GM23248 (cell line): Measurements from ENCODE around the gene MAML3. TPM values are rescaled to one million over a fixed set of nuclear protein-coding genes. Genes with fewer than 3 reads are reported as not detected.
A peak's percentile ranks its signal among the peaks of the same experiment; 100 is the strongest.

Experiments
- DNase-seq: peaks from one replicate; pipeline ENCODE4 v3.0.0-alpha.2; 2015
- H2AFZ ChIP-seq: fragments of 200-600 bp; sonication (generic); 2 replicates; pipeline ENCODE4 v1.6.1; 2016; ENCODE audit warnings: antibody characterized with exemption
- H3F3A ChIP-seq: fragments of 200-600 bp; sonication (generic); 2 replicates; pipeline ENCODE4 v1.6.1; 2016; ENCODE audit warnings: mild to moderate bottlenecking, antibody characterized with exemption, mixed run types; ENCODE audit not compliant: insufficient read depth
- H3K27ac ChIP-seq: fragments of 200-600 bp; sonication (generic); 2 replicates; pipeline ENCODE4 v1.5.1; 2016; ENCODE audit warnings: mild to moderate bottlenecking
- H3K27me3 ChIP-seq: fragments of 200-600 bp; sonication (generic); replicated peaks from 2 replicates; pipeline ENCODE4 v1.6.1; 2016; ENCODE audit warnings: mild to moderate bottlenecking; ENCODE audit not compliant: insufficient read depth
- H3K36me3 ChIP-seq: fragments of 200-600 bp; sonication (generic); 2 replicates; pipeline ENCODE4 v1.6.1; 2016; ENCODE audit warnings: low read depth, mild to moderate bottlenecking
- H3K4me1 ChIP-seq: fragments of 200-600 bp; sonication (generic); 2 replicates; pipeline ENCODE4 v1.6.1; 2016; ENCODE audit warnings: mild to moderate bottlenecking; ENCODE audit not compliant: insufficient read depth
- H3K4me2 ChIP-seq: fragments of 200-600 bp; sonication (generic); one replicate; pipeline ENCODE4 v1.6.1; 2016; ENCODE audit warnings: mild to moderate bottlenecking; ENCODE audit not compliant: unreplicated experiment
- H3K4me3 ChIP-seq: fragments of 200-600 bp; sonication (generic); 2 replicates; pipeline ENCODE4 v1.5.1; 2016; ENCODE audit warnings: mild to moderate bottlenecking
- H3K79me2 ChIP-seq: fragments of 200-600 bp; sonication (generic); 2 replicates; pipeline ENCODE4 v1.6.1; 2016; ENCODE audit warnings: mild to moderate bottlenecking; ENCODE audit not compliant: insufficient read depth
- H3K9ac ChIP-seq: fragments of 200-600 bp; sonication (generic); 2 replicates; pipeline ENCODE4 v1.6.1; 2016; ENCODE audit warnings: mild to moderate bottlenecking
- H3K9me2 ChIP-seq: fragments of 200-600 bp; sonication (generic); 2 replicates; pipeline ENCODE4 v1.6.1; 2016; ENCODE audit warnings: mixed run types, mild to moderate bottlenecking, moderate library complexity; ENCODE audit not compliant: insufficient read depth
- H3K9me3 ChIP-seq: fragments of 200-600 bp; sonication (generic); one replicate; pipeline ENCODE4 v1.6.1; 2017; ENCODE audit warnings: low read depth
- H4K20me1 ChIP-seq: fragments of 200-600 bp; sonication (generic); 2 replicates; pipeline ENCODE4 v1.6.0; 2016; ENCODE audit not compliant: insufficient read depth
- EZH2 ChIP-seq: fragments of 200-600 bp; sonication (generic); IDR thresholded peaks from 2 replicates; pipeline ENCODE4 v1.6.1; 2018; ENCODE audit warnings: antibody characterized with exemption, mild to moderate bottlenecking; ENCODE audit not compliant: insufficient read depth, poor library complexity, severe bottlenecking
- EZH2phosphoT487 ChIP-seq: fragments of 200-600 bp; sonication (generic); IDR thresholded peaks from 2 replicates; pipeline ENCODE4 v1.6.1; 2018; ENCODE audit warnings: antibody characterized with exemption, moderate library complexity, mild to moderate bottlenecking, low read depth; ENCODE audit not compliant: insufficient read depth
- WGBS, 2 experiments: methylation state at CpG; one replicate each; pipeline ENCODE4 v1.1.6; 2015 to 2017; ENCODE audit warnings: low lambda C conversion rate in 2 of 2, low coverage in 1 of 2; ENCODE audit errors: missing lambda C conversion rate in 2 of 2; 5-methylcytosine and 5-hydroxymethylcytosine counted together
- in situ Hi-C: fragments of 300-500 bp; cut with MboI; formaldehyde crosslinking; loops from 2 replicates; pipeline ENCODE4 v1.15.0; 2020
- polyA plus RNA-seq: library from polyadenylated mRNA; unstranded; fragments of >200 nt; fragmentation: Nextera tagmentation; extraction: Ambion mirVana; gene quantifications from 2 replicates; pipeline ENCODE4 v1.2.1, GENCODE V29; 2016
- total RNA-seq: library from RNA; depleted of rRNA; stranded (reverse); fragments of >200 nt; shearing (Covaris generic); gene quantifications from 2 replicates; pipeline ENCODE4 v1.2.3, GENCODE V29; 2014

Gene MAML3
- total and polyA plus RNA-seq, 2 experiments from 2014 or later, result 0.96 to 1.5 TPM

DNA sequence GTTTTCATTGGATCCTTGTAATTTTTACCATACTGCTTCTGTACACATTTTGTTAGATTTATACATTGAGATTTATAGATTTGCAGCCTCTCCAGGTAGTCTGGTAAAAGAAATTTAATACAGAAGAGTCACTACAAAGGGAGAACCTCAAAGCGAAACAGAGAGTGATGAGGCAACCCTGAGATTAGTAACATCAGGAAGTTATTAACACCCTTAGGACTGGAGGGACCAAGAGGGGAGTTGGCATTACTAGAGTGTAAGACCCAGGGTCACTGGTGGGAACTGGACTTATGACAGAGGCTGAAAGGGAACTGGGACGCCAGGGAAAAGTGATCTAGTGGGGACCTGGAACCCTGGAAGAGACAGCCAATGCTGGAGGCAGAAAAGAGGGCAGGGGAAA lies 20.6 kb upstream of the MAML3 start:
- Histone ChIP-seq H3F3A (no peaks in the 10 kb centered on the region), H3K9ac (no peak overlapping the region), H3K79me2 (no peaks in the 10 kb centered on the region), H3K27ac (no peak overlapping the region), H3K4me3 (no peak overlapping the region), H3K36me3 (no peaks in the 10 kb centered on the region), H2AFZ (peak overlapping the region; percentile 19; the same call in 1 of the 2 replicates), H3K4me2 (no peak overlapping the region), H3K9me2 (no peaks in the 10 kb centered on the region), H4K20me1 (no peaks in the 10 kb centered on the region), H3K9me3 (no peaks in the 10 kb centered on the region), H3K4me1 (no peaks in the 10 kb centered on the region), H3K27me3 (no peaks in the 10 kb centered on the region)
- WGBS, 2 experiments, result 42 to 44% methylated on average over 2 of the region's 2 CpGs
- in situ Hi-C loops, result no loop called here
- no peak for DNase-seq
- TF ChIP-seq EZH2 (no peak), EZH2phosphoT487 (no peak)

DNA sequence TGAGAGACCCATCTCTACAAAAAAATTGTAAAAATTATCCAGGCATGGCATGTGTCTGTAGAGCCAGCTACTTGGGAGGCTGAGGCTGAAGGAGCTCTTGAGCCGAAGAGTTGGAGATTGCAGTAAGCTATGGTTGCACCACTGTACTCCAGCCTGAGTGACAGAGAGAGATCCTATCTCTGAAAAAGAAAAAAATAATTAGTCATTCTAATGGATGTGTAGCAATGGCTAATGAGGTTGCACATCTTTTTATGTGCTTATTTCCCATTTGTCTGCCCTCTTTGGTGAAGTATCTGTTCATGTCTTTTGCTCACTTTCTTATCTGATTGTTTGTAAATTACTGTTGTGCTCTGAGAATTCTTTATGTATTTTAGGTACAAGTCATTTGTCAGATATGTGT lies 19.0 kb upstream of the MAML3 start:
- 96 to 100% methylated on average over 1 of the region's 1 CpG for WGBS, 2 experiments
- H3K79me2 ChIP-seq, result no peaks in the 10 kb centered on the region
- H3K9me2 ChIP-seq, result no peaks in the 10 kb centered on the region
- no peak overlapping the region for H3K27ac ChIP-seq
- no peaks in the 10 kb centered on the region for H3K27me3 ChIP-seq
- in situ Hi-C loops, result no loop called here
- no peak overlapping the region for H2AFZ ChIP-seq
- H3F3A ChIP-seq, result no peaks in the 10 kb centered on the region
- H4K20me1 ChIP-seq, result no peaks in the 10 kb centered on the region
- no peak overlapping the region for H3K4me3 ChIP-seq
- no peaks in the 10 kb centered on the region for H3K4me1 ChIP-seq
- TF ChIP-seq EZH2phosphoT487 (no peak), EZH2 (no peak)
- no peak for DNase-seq
- H3K36me3 ChIP-seq, result no peaks in the 10 kb centered on the region
- H3K4me2 ChIP-seq, result no peak overlapping the region
- no peak overlapping the region for H3K9ac ChIP-seq
- H3K9me3 ChIP-seq, result no peaks in the 10 kb centered on the region

DNA sequence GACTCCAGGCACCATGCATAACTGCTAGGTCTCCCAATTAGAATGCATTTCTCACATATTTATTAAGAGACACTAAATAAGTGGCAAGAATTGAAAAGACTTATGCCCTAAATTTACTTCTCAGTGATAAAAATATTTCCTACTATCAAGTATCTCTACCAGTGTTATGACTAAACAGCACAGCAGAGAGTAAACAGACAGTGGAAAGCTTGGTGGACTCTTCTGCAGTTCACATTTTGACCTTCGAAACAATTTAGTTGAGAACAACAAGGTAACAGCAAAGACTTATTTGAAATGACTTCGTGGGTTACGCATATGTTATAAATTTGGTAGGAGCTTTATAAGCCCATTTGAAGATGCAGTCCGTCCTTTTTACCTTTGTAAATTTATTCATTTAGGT lies 16.3 kb upstream of the MAML3 start:
- H2AFZ ChIP-seq, result no peak overlapping the region
- no peak overlapping the region for H3K27ac ChIP-seq
- H3K79me2 ChIP-seq, result no peaks in the 10 kb centered on the region
- TF ChIP-seq EZH2, result no peak
- TF ChIP-seq EZH2phosphoT487, result no peak
- H3F3A ChIP-seq, result no peaks in the 10 kb centered on the region
- H3K4me1 ChIP-seq, result no peaks in the 10 kb centered on the region
- in situ Hi-C loops, result no loop called here
- DNase-seq, result no peak
- no peaks in the 10 kb centered on the region for H4K20me1 ChIP-seq
- H3K36me3 ChIP-seq, result no peaks in the 10 kb centered on the region
- H3K4me3 ChIP-seq, result no peak overlapping the region
- WGBS, 2 experiments, result 80 to 83% methylated on average over 4 of the region's 4 CpGs
- no peaks in the 10 kb centered on the region for H3K9me3 ChIP-seq
- H3K9me2 ChIP-seq, result no peaks in the 10 kb centered on the region
- H3K4me2 ChIP-seq, result no peak overlapping the region
- no peaks in the 10 kb centered on the region for H3K27me3 ChIP-seq
- no peak overlapping the region for H3K9ac ChIP-seq

DNA sequence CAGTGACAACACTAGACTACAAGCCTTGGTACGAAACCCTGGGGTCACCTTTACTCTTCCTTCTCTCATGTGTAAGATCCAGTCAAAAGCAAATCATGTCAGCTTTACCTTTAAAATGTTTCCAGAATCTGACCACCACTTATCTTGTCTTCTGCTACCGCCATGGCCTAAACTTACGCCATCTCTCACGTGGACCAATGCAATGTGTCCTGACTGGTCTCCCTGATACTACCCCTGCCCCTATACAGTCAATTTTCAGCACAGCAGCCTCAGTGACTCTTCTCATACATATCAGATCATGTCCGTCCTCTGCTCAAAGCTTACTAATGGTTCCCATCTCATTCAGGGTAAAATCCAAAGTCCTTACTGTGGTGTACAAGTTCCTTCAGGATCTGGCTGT lies 15.0 kb upstream of the MAML3 start:
- in situ Hi-C loops, result no loop called here
- Histone ChIP-seq H3K9me2 (no peaks in the 10 kb centered on the region), H3F3A (no peaks in the 10 kb centered on the region), H3K9me3 (no peaks in the 10 kb centered on the region), H3K4me1 (no peaks in the 10 kb centered on the region), H3K27me3 (no peaks in the 10 kb centered on the region), H3K27ac (no peak overlapping the region), H2AFZ (no peak overlapping the region), H3K79me2 (no peaks in the 10 kb centered on the region), H3K9ac (no peak overlapping the region), H3K36me3 (no peaks in the 10 kb centered on the region), H4K20me1 (no peaks in the 10 kb centered on the region), H3K4me3 (no peak overlapping the region), H3K4me2 (no peak overlapping the region)
- DNase-seq, result no peak
- WGBS, 2 experiments, result 90 to 96% methylated on average over 5 of the region's 5 CpGs
- TF ChIP-seq EZH2, result no peak
- no peak for TF ChIP-seq EZH2phosphoT487

DNA sequence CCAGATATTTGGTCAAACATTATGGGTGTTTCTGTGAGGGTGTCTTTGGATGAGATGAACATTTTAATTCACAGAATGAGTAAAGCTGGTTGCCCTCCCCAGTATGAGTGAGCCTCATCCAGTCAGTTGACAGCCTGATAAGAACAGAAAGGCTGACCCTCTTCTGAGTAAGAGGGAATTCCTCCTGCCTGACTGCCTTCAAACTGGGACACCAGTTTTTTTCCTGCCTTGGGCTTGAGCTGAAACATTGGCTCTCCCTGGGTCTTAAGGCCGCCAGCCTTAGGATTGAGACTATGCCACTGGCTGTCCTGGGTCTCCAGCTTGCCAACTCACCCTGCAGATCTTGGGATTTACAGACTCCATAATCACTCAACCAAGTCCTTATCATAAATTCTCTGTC lies 14.5 kb upstream of the MAML3 start:
- Histone ChIP-seq H4K20me1 (no peaks in the 10 kb centered on the region), H3K36me3 (no peaks in the 10 kb centered on the region), H3K79me2 (no peaks in the 10 kb centered on the region), H3K9ac (no peak overlapping the region), H3K4me2 (no peak overlapping the region), H3K9me2 (no peaks in the 10 kb centered on the region), H3K9me3 (no peaks in the 10 kb centered on the region), H3K4me1 (peaks cover 2% of the 10 kb centered on the region; the same call in 1 of the 2 replicates), H3K4me3 (no peak overlapping the region), H3K27ac (no peak overlapping the region), H2AFZ (no peak overlapping the region), H3F3A (no peaks in the 10 kb centered on the region), H3K27me3 (no peaks in the 10 kb centered on the region)
- in situ Hi-C loops, result no loop called here
- peak; percentile 17 for DNase-seq
- WGBS, 2 experiments, result 100% methylated on average over 1 of the region's 1 CpG
- TF ChIP-seq EZH2 (no peak), EZH2phosphoT487 (no peak)
